ENCODE results near the gene GRM8. TPM values are rescaled to one million over a fixed set of nuclear protein-coding genes. Genes with fewer than 3 reads are reported as not detected.

GRM8 gene
- total RNA-seq, 1 experiment from 2014 or later, result not detected

- H3K4me3 ChIP-seq (ENCODE audit: low read depth, low read length), result no peak overlapping the region
- Mint-ChIP-seq H3K4me3 (ENCODE audit: unreplicated experiment) (no peak overlapping the region), H3K27me3 (ENCODE audit: insufficient read depth, unreplicated experiment) (no peaks in the 10 kb centered on the region), H3K9me3 (ENCODE audit: unreplicated experiment) (no peaks in the 10 kb centered on the region), H3K4me1 (ENCODE audit: low read depth, unreplicated experiment) (no peaks in the 10 kb centered on the region), H3K27ac (ENCODE audit: unreplicated experiment) (no peak overlapping the region), H3K36me3 (ENCODE audit: insufficient read depth, unreplicated experiment) (no peaks in the 10 kb centered on the region)
- no peak for TF ChIP-seq CTCF (IDR thresholded peaks at IDR 0.05; ENCODE audit: insufficient read depth in 1 of 2, low read depth in 1 of 2, low read length in 1 of 2, severe bottlenecking in 1 of 2, unreplicated experiment in 1 of 2)
- DNase-seq, result no peak
- CTCF ChIA-PET, result no interaction called here
- no peaks in the 10 kb centered on the region for H3K9me3 ChIP-seq
- H3K36me3 ChIP-seq (ENCODE audit: control insufficient read depth, insufficient read depth, low read length), result no peaks in the 10 kb centered on the region
- POLR2A ChIA-PET, result no interaction called here
- peaks cover 10% of the 10 kb centered on the region; the same call in 1 of the 2 replicates for H3K4me1 ChIP-seq
- BruUV-seq (replicated peaks), result no TSS peak
- no peaks in the 10 kb centered on the region for H3K27me3 ChIP-seq (replicated peaks; ENCODE audit: control insufficient read depth, insufficient read depth, low read length)
- intact Hi-C loops (cut with micrococcal nuclease; ENCODE audit: unreplicated experiment), result no loop called here
Measured at GRCh38 chr7:126449611-126450268, 803.0 kb downstream of the GRM8 start.

- no peak for TF ChIP-seq CTCF (IDR thresholded peaks at IDR 0.05; ENCODE audit: insufficient read depth in 1 of 2, low read depth in 1 of 2, low read length in 1 of 2, severe bottlenecking in 1 of 2, unreplicated experiment in 1 of 2)
- CTCF ChIA-PET, result no interaction called here
- intact Hi-C loops (cut with micrococcal nuclease; ENCODE audit: unreplicated experiment), result no loop called here
Measured at GRCh38 chr7:126447984-126448383, 804.8 kb downstream of the GRM8 start.

GRCh38 chr7:126445991-126446390 is 806.8 kb downstream of the GRM8 start:
- H3K36me3 Mint-ChIP-seq (ENCODE audit: insufficient read depth, unreplicated experiment), result no peaks in the 10 kb centered on the region
- Histone ChIP-seq H3K36me3 (ENCODE audit: control insufficient read depth, insufficient read depth, low read length) (no peaks in the 10 kb centered on the region), H3K9me3 (no peaks in the 10 kb centered on the region), H3K4me1 (peaks cover 24% of the 10 kb centered on the region), H3K27me3 (replicated peaks; ENCODE audit: control insufficient read depth, insufficient read depth, low read length) (no peaks in the 10 kb centered on the region), H3K4me3 (ENCODE audit: low read depth, low read length) (no peak overlapping the region)
- no peak for DNase-seq
- intact Hi-C loops (cut with micrococcal nuclease; ENCODE audit: unreplicated experiment), result no loop called here
- BruUV-seq (replicated peaks), result no TSS peak
- H3K27ac Mint-ChIP-seq (ENCODE audit: unreplicated experiment), result no peak overlapping the region
- peaks cover 7% of the 10 kb centered on the region for H3K4me1 Mint-ChIP-seq (ENCODE audit: low read depth, unreplicated experiment)
- POLR2A ChIA-PET, result no interaction called here
- no peak for TF ChIP-seq CTCF (IDR thresholded peaks at IDR 0.05; ENCODE audit: insufficient read depth in 1 of 2, low read depth in 1 of 2, low read length in 1 of 2, severe bottlenecking in 1 of 2, unreplicated experiment in 1 of 2)
- no peaks in the 10 kb centered on the region for H3K9me3 Mint-ChIP-seq (ENCODE audit: unreplicated experiment)
- H3K4me3 Mint-ChIP-seq (ENCODE audit: unreplicated experiment), result no peak overlapping the region
- H3K27me3 Mint-ChIP-seq (ENCODE audit: insufficient read depth, unreplicated experiment), result no peaks in the 10 kb centered on the region
- CTCF ChIA-PET, result no interaction called here

More at GRCh38 chr7:126447984-126448383, 804.8 kb downstream of the GRM8 start:
- Mint-ChIP-seq H3K4me3 (ENCODE audit: unreplicated experiment) (no peak overlapping the region), H3K36me3 (ENCODE audit: insufficient read depth, unreplicated experiment) (no peaks in the 10 kb centered on the region), H3K27ac (ENCODE audit: unreplicated experiment) (no peak overlapping the region), H3K9me3 (ENCODE audit: unreplicated experiment) (no peaks in the 10 kb centered on the region), H3K4me1 (ENCODE audit: low read depth, unreplicated experiment) (no peaks in the 10 kb centered on the region), H3K27me3 (ENCODE audit: insufficient read depth, unreplicated experiment) (no peaks in the 10 kb centered on the region)
- Histone ChIP-seq H3K4me3 (ENCODE audit: low read depth, low read length) (no peak overlapping the region), H3K27me3 (replicated peaks; ENCODE audit: control insufficient read depth, insufficient read depth, low read length) (no peaks in the 10 kb centered on the region), H3K36me3 (ENCODE audit: control insufficient read depth, insufficient read depth, low read length) (no peaks in the 10 kb centered on the region), H3K4me1 (peaks cover 10% of the 10 kb centered on the region; the same call in 1 of the 2 replicates), H3K9me3 (no peaks in the 10 kb centered on the region)
- DNase-seq, result no peak
- no TSS peak for BruUV-seq (replicated peaks)
- POLR2A ChIA-PET, result no interaction called here

All from Caco-2 (cell line).